Coronary artery (tissue), 2 donors: ENCODE results near the gene MTA1.

Source experiments
- DNase-seq: peaks from one replicate; pipeline ENCODE4 v3.0.0-alpha.2; 2017; ENCODE audit warnings: low spot score
- H3K27ac ChIP-seq, 2 donors: fragments of 200-600 bp; sonication (generic); one replicate each; pipeline ENCODE4 v1.5.1; 2016 to 2019
- H3K4me3 ChIP-seq: fragments of 200-600 bp; sonication (generic); 2 replicates; pipeline ENCODE4 v1.5.1; 2016; ENCODE audit warnings: mild to moderate bottlenecking, moderate library complexity
- CTCF ChIP-seq: fragments of 200-600 bp; sonication (generic); IDR thresholded peaks from one replicate; pipeline ENCODE4 v1.5.1; 2019; ENCODE audit warnings: antibody characterized with exemption

Gene MTA1

GRCh38 chr14:105388110-105388951, 31.3 kb upstream of the MTA1 start:
- no peak overlapping the region for H3K4me3 ChIP-seq
- DNase-seq = no peak
- no peak for TF ChIP-seq CTCF
- H3K27ac ChIP-seq = peak overlapping the region in 1 of 2 donors; percentile 79

- no peak for DNase-seq
- no peak for TF ChIP-seq CTCF
- peak overlapping the region in 1 of 2 donors; percentile 79 for H3K27ac ChIP-seq
- H3K4me3 ChIP-seq = no peak overlapping the region
Observed at GRCh38 chr14:105388976-105389375, 30.7 kb upstream of the MTA1 start.

GRCh38 chr14:105389534-105389933, 30.1 kb upstream of the MTA1 start:
- peak overlapping the region in 1 of 2 donors; percentile 79 for H3K27ac ChIP-seq
- DNase-seq = no peak

DNA sequence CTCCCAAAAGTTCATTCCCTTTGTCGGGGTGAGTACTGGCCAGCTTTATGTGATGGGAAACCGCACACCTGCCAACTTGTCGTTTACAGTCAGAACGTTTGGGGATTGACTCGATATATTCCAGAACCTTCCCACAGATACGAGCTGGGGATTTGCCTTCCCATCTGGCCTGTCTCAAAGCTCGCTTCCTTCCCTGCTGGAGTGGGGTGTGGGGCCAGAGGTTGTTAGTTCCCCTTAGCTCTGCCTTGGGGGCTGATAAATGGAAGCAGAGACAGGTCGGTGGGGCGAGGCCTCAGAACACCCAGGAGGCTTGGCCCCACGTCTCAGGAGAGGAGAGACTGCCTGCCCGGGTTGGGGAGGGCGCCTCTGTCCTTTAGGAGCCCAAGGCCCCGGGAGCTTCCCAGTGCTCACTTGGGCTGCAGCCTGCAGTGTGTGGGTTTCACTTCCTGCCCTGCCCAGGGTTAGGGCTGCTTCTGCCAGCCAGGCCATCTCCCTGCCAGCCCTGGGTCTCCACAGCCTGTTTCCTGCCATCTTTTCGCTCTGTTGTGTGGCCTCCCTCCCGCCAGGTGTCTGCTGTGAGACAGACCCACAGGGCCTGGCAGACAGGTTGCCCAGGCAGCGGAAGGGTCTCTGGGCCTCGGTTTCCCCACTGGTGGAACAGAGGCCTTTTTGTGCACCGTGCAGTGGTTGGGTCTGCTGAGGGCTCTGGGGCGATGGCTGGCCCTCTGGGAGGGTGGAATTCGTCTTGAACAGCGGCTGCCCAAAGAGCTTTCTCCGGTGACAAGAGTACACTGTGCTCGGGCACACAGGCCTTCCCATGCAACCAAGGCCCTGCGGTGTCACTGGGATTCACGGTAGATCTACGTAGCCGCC, 29.4 kb upstream of the MTA1 start:
- peak overlapping the region in 1 of 2 donors; percentile 79 for H3K27ac ChIP-seq
- H3K4me3 ChIP-seq = no peak overlapping the region
- TF ChIP-seq CTCF = no peak
- no peak for DNase-seq

More at GRCh38 chr14:105389534-105389933, 30.1 kb upstream of the MTA1 start:
- TF ChIP-seq CTCF = no peak
- no peak overlapping the region for H3K4me3 ChIP-seq

DNA sequence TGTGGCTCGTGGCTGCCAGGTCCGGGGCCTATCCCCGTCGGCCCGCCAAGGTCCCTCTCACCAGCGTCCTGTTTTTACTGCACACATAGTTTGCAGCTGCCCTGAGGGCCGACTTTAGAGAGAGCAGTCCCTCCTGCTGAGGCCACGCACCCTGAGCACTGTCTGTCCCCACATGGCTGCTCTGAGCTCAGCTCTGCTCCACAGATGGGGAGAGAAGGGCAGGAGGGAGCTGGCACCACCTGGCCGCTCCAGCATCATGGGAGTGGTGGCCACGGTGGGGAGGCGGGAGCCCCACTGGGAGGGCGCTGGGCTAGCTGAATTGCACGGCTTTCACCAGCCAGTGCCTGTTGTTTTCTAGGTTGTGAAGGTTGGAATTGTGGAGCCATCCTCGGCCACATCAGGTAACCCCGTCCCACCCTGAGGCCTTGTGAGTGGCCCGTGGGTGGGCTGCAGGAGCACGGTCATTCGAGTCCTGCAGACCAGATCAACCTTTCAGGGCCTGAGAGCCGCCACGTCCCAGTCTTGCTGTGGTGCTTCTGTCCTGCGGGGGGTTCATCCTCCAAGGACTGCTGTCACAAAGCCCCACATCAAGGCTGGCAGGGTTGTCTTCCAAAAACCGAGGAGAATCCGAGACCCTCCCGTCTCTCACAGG, 28.7 kb upstream of the MTA1 start:
- Histone ChIP-seq H3K27ac (peak overlapping the region in 1 of 2 donors; percentile 79), H3K4me3 (no peak overlapping the region)
- DNase-seq = no peak
- no peak for TF ChIP-seq CTCF

- TF ChIP-seq CTCF = no peak
- no peak overlapping the region for H3K27ac ChIP-seq
- no peak for DNase-seq
- no peak overlapping the region for H3K4me3 ChIP-seq
Observed at GRCh38 chr14:105391541-105391940, 28.1 kb upstream of the MTA1 start.
